ENCODE data around the gene PPIA. TPM values are rescaled to one million over a fixed set of nuclear protein-coding genes. Genes with fewer than 3 reads are reported as not detected.

Gene PPIA
- total RNA-seq, 1 experiment from 2014 or later, result 2,836 TPM

DNA sequence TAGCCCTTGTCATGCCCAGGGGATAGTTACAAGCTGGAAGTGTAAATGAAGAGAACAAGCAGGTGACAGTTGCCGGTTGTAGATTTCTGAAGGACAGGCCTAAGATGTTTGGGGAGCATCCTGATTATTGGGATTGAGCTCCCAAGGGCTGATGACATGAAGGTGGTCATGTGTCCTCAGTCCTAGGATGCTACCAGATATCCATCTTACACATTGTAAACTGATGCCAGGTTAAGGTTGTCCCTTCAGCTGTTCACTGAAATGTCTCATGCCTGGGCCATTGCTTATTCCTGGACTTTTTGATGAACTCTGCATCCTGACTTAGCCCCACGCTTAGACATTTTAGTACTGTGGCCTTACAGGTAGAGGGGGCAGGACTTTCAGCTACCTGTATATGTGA is 46.5 kb upstream of the PPIA start:
- TF ChIP-seq EZH2 (IDR thresholded peaks at IDR 0.05) (no peak), SP1 (IDR thresholded peaks at IDR 0.05; ENCODE audit: low read depth) (no peak), POLR2A (IDR thresholded peaks at IDR 0.05; ENCODE audit: borderline replicate concordance, extremely low read depth, insufficient read depth, insufficient read length) (no peak), TCF7L2 (IDR thresholded peaks at IDR 0.05; ENCODE audit: borderline replicate concordance, extremely low read depth, insufficient read depth, insufficient read length) (no peak), CEBPB (IDR thresholded peaks at IDR 0.05; ENCODE audit: low read depth) (no peak)
- TF ChIP-seq, protein P1, sequence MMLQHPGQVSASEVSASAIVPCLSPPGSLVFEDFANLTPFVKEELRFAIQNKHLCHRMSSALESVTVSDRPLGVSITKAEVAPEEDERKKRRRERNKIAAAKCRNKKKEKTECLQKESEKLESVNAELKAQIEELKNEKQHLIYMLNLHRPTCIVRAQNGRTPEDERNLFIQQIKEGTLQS (IDR thresholded peaks at IDR 0.05), result no peak
- peak overlapping the region; percentile 79 for H3K9ac ChIP-seq (ENCODE audit: low read length)
- no peaks in the 10 kb centered on the region for H4K20me1 ChIP-seq (ENCODE audit: insufficient read depth)

DNA sequence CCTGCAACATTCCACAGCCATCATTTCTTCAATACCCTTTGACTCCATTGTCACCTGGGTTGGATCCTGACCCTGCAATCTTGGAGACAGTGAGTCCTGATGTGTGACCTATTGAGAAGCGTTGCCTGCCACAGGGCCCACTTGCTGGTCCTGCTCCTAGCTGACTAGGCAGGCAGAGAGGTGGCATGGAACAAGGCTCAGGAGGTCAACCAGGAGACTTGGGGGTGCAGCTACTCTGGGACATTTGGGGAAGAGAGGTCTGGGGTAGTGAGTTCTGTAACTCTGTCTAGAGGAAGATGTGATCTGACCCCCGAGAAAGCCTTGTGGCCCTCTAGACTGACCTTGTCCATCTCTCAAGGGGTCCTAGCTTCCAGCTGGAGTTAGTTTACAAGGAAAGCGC is 46.1 kb upstream of the PPIA start:
- H3K4me3 ChIP-seq (replicated peaks in 1 of 2; ENCODE audit: low read depth in 1 of 2, low read length in 2 of 2), result 0 out of 4 replicates have a peak overlapping the region, but pooled peaks of 1 of the 2 experiments have one; percentile 83
- H3K9ac ChIP-seq (ENCODE audit: low read length), result no peak overlapping the region
- CTCF ChIA-PET, result no interaction called here

More for the DNA sequence above, 46.5 kb upstream of the PPIA start:
- peak overlapping the region; percentile 83 to 89 for H3K4me3 ChIP-seq (replicated peaks in 1 of 2; ENCODE audit: low read depth in 1 of 2, low read length in 2 of 2)
- BruUV-seq (replicated peaks), result TSS peak; percentile 51
- no peak for DNase-seq (ENCODE audit: low read depth, low spot score)
- ChIA-PET POLR2A (interaction anchor here (1.1 kb wide), 1 partner anchor 15 kb away, joined by 3 read pairs; no protein-coding TSS in a partner anchor), CTCF (no interaction called here), RAD21 (ENCODE audit: low non-redundant PET in 1 of 2, low total read pairs in 2 of 2, uncharacterized antibody in 2 of 2, unreplicated experiment in 2 of 2) (no interaction called here)
- no peak overlapping the region for H2AFZ ChIP-seq (ENCODE audit: low read depth, low read length, poor library complexity, severe bottlenecking)
- H3K9me3 ChIP-seq (ENCODE audit: control insufficient read depth in 1 of 2, insufficient read depth in 1 of 2, low read depth in 1 of 2, low read length in 2 of 2), result no peaks in the 10 kb centered on the region
- no peak overlapping the region for H3K27ac ChIP-seq (ENCODE audit: low read depth, low read length)
- no peak for ATAC-seq
- H3K4me1 ChIP-seq (ENCODE audit: control insufficient read depth in 1 of 2, insufficient read depth in 2 of 2, low read length in 2 of 2), result peaks cover 18 to 35% of the 10 kb centered on the region in 2 experiments
- peaks cover 2 to 3% of the 10 kb centered on the region in 2 experiments; a peak in 2 of 4 replicates for H3K36me3 ChIP-seq (ENCODE audit: control insufficient read depth in 1 of 2, insufficient read depth in 2 of 2, low read length in 2 of 2)
- H3K79me2 ChIP-seq (ENCODE audit: insufficient read depth, low read length), result peaks cover 50% of the 10 kb centered on the region
- no peaks in the 10 kb centered on the region for H3K9me2 ChIP-seq (ENCODE audit: insufficient read depth)
- intact Hi-C loops (cut with micrococcal nuclease), result loop anchor here (5.0 kb wide), 2 partner anchors 113 to 143 kb away; partner anchors contain the start of gene OGDH
- no peaks in the 10 kb centered on the region for H3K27me3 ChIP-seq (ENCODE audit: insufficient read depth, low read length)
- peak overlapping the region; percentile 77 for H3K4me2 ChIP-seq (ENCODE audit: low read length)

More for the DNA sequence above, 46.1 kb upstream of the PPIA start:
- RAD21 ChIA-PET (ENCODE audit: low non-redundant PET in 1 of 2, low total read pairs in 2 of 2, uncharacterized antibody in 2 of 2, unreplicated experiment in 2 of 2), result no interaction called here
- Histone ChIP-seq H2AFZ (ENCODE audit: low read depth, low read length, poor library complexity, severe bottlenecking) (no peak overlapping the region), H3K27ac (ENCODE audit: low read depth, low read length) (peak overlapping the region; percentile 29; the same call in 1 of the 2 replicates), H3K4me1 (ENCODE audit: control insufficient read depth in 1 of 2, insufficient read depth in 2 of 2, low read length in 2 of 2) (peaks cover 18 to 35% of the 10 kb centered on the region in 2 experiments), H3K9me3 (ENCODE audit: control insufficient read depth in 1 of 2, insufficient read depth in 1 of 2, low read depth in 1 of 2, low read length in 2 of 2) (no peaks in the 10 kb centered on the region), H3K79me2 (ENCODE audit: insufficient read depth, low read length) (peaks cover 55% of the 10 kb centered on the region), H3K9me2 (ENCODE audit: insufficient read depth) (no peaks in the 10 kb centered on the region), H3K27me3 (ENCODE audit: insufficient read depth, low read length) (no peaks in the 10 kb centered on the region), H3K36me3 (ENCODE audit: control insufficient read depth in 1 of 2, insufficient read depth in 2 of 2, low read length in 2 of 2) (peaks cover 2 to 3% of the 10 kb centered on the region in 2 experiments; a peak in 2 of 4 replicates), H3K4me2 (ENCODE audit: low read length) (peak overlapping the region; percentile 77), H4K20me1 (ENCODE audit: insufficient read depth) (no peaks in the 10 kb centered on the region)
- intact Hi-C loops (cut with micrococcal nuclease), result no loop called here
- DNase-seq (ENCODE audit: low read depth, low spot score) (no peak), ATAC-seq (no peak)
- TF ChIP-seq, protein P2, sequence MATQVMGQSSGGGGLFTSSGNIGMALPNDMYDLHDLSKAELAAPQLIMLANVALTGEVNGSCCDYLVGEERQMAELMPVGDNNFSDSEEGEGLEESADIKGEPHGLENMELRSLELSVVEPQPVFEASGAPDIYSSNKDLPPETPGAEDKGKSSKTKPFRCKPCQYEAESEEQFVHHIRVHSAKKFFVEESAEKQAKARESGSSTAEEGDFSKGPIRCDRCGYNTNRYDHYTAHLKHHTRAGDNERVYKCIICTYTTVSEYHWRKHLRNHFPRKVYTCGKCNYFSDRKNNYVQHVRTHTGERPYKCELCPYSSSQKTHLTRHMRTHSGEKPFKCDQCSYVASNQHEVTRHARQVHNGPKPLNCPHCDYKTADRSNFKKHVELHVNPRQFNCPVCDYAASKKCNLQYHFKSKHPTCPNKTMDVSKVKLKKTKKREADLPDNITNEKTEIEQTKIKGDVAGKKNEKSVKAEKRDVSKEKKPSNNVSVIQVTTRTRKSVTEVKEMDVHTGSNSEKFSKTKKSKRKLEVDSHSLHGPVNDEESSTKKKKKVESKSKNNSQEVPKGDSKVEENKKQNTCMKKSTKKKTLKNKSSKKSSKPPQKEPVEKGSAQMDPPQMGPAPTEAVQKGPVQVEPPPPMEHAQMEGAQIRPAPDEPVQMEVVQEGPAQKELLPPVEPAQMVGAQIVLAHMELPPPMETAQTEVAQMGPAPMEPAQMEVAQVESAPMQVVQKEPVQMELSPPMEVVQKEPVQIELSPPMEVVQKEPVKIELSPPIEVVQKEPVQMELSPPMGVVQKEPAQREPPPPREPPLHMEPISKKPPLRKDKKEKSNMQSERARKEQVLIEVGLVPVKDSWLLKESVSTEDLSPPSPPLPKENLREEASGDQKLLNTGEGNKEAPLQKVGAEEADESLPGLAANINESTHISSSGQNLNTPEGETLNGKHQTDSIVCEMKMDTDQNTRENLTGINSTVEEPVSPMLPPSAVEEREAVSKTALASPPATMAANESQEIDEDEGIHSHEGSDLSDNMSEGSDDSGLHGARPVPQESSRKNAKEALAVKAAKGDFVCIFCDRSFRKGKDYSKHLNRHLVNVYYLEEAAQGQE (IDR thresholded peaks at IDR 0.05; ENCODE audit: low read depth), result no peak
- TF ChIP-seq TCF7L2 (IDR thresholded peaks at IDR 0.05; ENCODE audit: borderline replicate concordance, extremely low read depth, insufficient read depth, insufficient read length) (no peak), EZH2 (IDR thresholded peaks at IDR 0.05) (no peak), YY1 (IDR thresholded peaks at IDR 0.05; ENCODE audit: extremely low read depth, insufficient replicate concordance, low read depth, low read length) (no peak), POLR2A (IDR thresholded peaks at IDR 0.05; ENCODE audit: borderline replicate concordance, extremely low read depth, insufficient read depth, insufficient read length) (no peak), SIN3A (IDR thresholded peaks at IDR 0.05; ENCODE audit: low read depth) (no peak), ZNF274 (IDR thresholded peaks at IDR 0.05; ENCODE audit: low read depth, low read length) (no peak)
- BruUV-seq (replicated peaks), result no TSS peak
- POLR2A ChIA-PET, result no interaction called here

All from HCT116 (cell line).